GM19239 (cell line): ENCODE results near the gene MSL3B.

Experiments used
- DNase-seq: peaks from one replicate; pipeline ENCODE4 v3.0.0; 2011; ENCODE audit warnings: low spot score; ENCODE audit not compliant: insufficient read length
- FAIRE-seq: peaks from 2 replicates; lab custom pipeline; 2011; peaks lifted over from hg19 to GRCh38; lab: Jason Lieb, UNC

Gene MSL3B

DNA sequence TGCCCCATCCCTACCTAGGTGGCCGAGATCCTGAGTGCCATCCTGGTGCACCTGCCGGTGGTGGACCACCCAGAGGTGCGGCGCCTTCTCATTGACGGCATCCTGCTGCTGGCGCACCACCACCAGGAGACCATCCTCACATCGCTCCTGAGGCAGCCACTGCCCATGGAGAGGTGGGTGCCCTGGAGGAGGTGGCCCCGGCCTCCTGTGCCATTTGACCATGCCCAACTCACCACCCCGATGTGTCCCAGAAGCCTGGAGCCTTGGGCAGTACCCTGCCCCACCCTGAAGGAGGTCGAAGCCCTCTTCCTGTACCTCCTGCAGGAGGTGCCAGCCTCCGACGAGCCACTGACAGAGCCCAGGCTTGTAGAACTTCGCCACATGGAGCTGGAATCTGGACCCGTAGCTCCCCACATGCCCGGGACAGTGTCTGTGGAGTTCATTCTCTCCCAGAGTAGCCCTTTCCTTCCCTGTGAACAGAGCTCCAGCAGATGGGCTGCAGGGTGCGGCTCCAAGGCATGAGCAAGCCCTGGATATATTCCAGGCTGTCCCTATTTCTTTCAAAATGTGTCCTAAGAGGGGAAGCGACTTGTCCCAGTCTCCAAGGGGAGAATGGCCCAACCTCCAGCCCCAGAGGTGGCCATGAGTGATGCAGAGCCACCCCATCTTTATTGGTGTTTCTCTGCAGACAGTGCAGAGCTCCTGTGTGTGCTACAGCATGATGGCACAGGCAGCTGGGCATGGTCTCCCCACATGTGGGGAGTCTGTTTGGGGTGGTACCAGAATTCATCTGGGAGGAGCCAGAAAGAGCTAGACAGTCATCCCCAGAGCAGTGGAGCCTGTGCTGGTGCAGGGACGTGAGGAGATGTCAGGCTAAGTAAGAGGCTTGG, 48.1 kb downstream of the MSL3B start:
- FAIRE-seq, result no peak
- DNase-seq, result no peak

GRCh38 chr2:233818639-233819621, 49.3 kb downstream of the MSL3B start:
- FAIRE-seq (no peak), DNase-seq (no peak)

- DNase-seq (no peak), FAIRE-seq (no peak)
Measured at GRCh38 chr2:233817995-233818638, 50.1 kb downstream of the MSL3B start.

- FAIRE-seq, result no peak
Measured at GRCh38 chr2:233817361-233817911, 50.8 kb downstream of the MSL3B start.

GRCh38 chr2:233816771-233817170, 51.4 kb downstream of the MSL3B start:
- DNase-seq, result no peak

More at GRCh38 chr2:233817361-233817911, 50.8 kb downstream of the MSL3B start:
- DNase-seq, result no peak

GRCh38 chr2:233816334-233816733, 51.9 kb downstream of the MSL3B start:
- FAIRE-seq (no peak), DNase-seq (no peak)

More at GRCh38 chr2:233816771-233817170, 51.4 kb downstream of the MSL3B start:
- FAIRE-seq, result no peak

DNA sequence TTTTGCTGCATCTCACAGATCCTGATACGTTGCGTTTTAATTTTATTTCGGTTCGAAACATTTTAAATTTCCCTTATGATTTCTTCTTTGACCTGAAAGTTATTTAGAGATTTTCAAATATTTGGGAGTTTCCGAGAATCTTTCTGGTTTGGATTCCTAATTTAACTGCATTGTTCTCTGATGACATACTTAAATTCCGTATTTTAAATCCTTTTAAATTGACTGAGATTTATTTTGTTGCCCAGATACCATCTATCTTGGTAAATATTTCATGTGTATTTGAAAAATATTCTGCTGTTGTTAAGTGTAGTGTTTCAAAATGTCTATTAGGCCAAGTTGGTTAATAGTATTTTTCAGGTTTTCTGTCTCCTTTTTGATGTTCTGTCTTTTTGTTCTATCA, 52.3 kb downstream of the MSL3B start:
- FAIRE-seq (no peak), DNase-seq (no peak)
